OCI-LY3 (cell line): ENCODE data around the gene FGF11.
"Not testable (repeated sequence)": the region's sequence is repeated elsewhere in the genome, so short reads cannot be mapped to it uniquely, and the experiment has no call there.

ENCODE experiments used
- EZH2phosphoT487 ChIP-seq: fragments of 200-600 bp; shearing (Covaris generic); IDR thresholded peaks from 2 replicates; pipeline ENCODE4 v1.6.1; 2018; ENCODE audit warnings: antibody characterized with exemption, mixed run types, low read depth
- TF ChIP-seq, protein P1 (sequence below): fragments of 200-600, 300-600 bp; sonication (generic); IDR thresholded peaks from 2 replicates; pipeline ENCODE4 v1.5.1; 2014; ENCODE audit warnings: antibody characterized with exemption, low read length, low read depth

DNA sequence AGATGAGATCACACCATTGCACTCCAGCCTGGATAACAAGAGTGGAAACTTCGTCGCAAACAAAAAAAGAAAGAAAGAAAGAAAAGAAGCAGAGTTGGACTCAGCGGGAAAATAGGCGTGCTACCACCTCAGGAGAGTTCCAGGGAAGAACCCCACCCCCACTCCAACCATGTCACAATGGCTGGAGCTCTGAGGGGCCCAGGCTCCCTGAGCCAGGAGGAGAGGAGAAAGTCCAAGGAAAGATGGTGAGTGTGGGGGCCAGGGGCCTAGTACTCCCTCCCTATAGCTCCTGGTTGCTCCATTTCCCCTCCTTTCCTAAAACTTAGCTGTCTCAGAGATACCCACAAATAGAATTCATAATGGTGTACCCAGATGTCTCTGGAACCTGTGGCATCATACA is 42.0 kb downstream of the FGF11 start, which contains the start of gene SLC35G6:
- TF ChIP-seq, protein P1, sequence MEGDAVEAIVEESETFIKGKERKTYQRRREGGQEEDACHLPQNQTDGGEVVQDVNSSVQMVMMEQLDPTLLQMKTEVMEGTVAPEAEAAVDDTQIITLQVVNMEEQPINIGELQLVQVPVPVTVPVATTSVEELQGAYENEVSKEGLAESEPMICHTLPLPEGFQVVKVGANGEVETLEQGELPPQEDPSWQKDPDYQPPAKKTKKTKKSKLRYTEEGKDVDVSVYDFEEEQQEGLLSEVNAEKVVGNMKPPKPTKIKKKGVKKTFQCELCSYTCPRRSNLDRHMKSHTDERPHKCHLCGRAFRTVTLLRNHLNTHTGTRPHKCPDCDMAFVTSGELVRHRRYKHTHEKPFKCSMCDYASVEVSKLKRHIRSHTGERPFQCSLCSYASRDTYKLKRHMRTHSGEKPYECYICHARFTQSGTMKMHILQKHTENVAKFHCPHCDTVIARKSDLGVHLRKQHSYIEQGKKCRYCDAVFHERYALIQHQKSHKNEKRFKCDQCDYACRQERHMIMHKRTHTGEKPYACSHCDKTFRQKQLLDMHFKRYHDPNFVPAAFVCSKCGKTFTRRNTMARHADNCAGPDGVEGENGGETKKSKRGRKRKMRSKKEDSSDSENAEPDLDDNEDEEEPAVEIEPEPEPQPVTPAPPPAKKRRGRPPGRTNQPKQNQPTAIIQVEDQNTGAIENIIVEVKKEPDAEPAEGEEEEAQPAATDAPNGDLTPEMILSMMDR = not testable (repeated sequence)
- not testable (repeated sequence) for TF ChIP-seq EZH2phosphoT487
